ENCODE measurements around the gene EMC9.

Gene EMC9

GRCh38 chr14:24178399-24179178 lies 37.2 kb upstream of the EMC9 start:
- FAIRE-seq = no peak
- TF ChIP-seq POLR2A (IDR thresholded peaks at IDR 0.05; ENCODE audit: low read depth, low read length) (peak; percentile 15; the same call in 1 of the 2 replicates), SPI1 (IDR thresholded peaks at IDR 0.05; ENCODE audit: low read depth, low read length) (no peak)
- DNase-seq (ENCODE audit: insufficient read length, low spot score) = no peak

GRCh38 chr14:24177891-24178290 lies 36.5 kb upstream of the EMC9 start:
- TF ChIP-seq POU2F2 (IDR thresholded peaks at IDR 0.05; ENCODE audit: low read depth, low read length) (peak; percentile 16; the same call in 1 of the 2 replicates), POLR2AphosphoS5 (IDR thresholded peaks at IDR 0.05; ENCODE audit: low read depth, low read length) (no peak), POLR2A (IDR thresholded peaks at IDR 0.05; ENCODE audit: low read depth, low read length) (no peak), SPI1 (IDR thresholded peaks at IDR 0.05; ENCODE audit: low read depth, low read length) (no peak), PAX5 (IDR thresholded peaks at IDR 0.05; ENCODE audit: insufficient read depth, low read length, severe bottlenecking) (no peak), TAF1 (IDR thresholded peaks at IDR 0.05; ENCODE audit: low read depth, low read length) (no peak)
- FAIRE-seq (no peak), DNase-seq (ENCODE audit: insufficient read length, low spot score) (no peak)

- DNase-seq (ENCODE audit: insufficient read length, low spot score) = no peak
- TF ChIP-seq POLR2A (IDR thresholded peaks at IDR 0.05; ENCODE audit: low read depth, low read length) (peak; percentile 64; the same call in 1 of the 2 replicates), PAX5 (IDR thresholded peaks at IDR 0.05; ENCODE audit: insufficient read depth, low read length, severe bottlenecking) (no peak), TAF1 (IDR thresholded peaks at IDR 0.05; ENCODE audit: low read depth, low read length) (no peak), POLR2AphosphoS5 (IDR thresholded peaks at IDR 0.05; ENCODE audit: low read depth, low read length) (peak; percentile 62)
- no peak for FAIRE-seq
Measured at GRCh38 chr14:24177041-24177825, 35.8 kb upstream of the EMC9 start.

GRCh38 chr14:24176599-24176998 lies 35.2 kb upstream of the EMC9 start:
- TF ChIP-seq PAX5 (IDR thresholded peaks at IDR 0.05; ENCODE audit: insufficient read depth, low read length, severe bottlenecking) (no peak), POU2F2 (IDR thresholded peaks at IDR 0.05; ENCODE audit: low read depth, low read length) (no peak), TAF1 (IDR thresholded peaks at IDR 0.05; ENCODE audit: low read depth, low read length) (no peak), POLR2AphosphoS5 (IDR thresholded peaks at IDR 0.05; ENCODE audit: low read depth, low read length) (peak; percentile 44; the same call in 1 of the 2 replicates)
- DNase-seq (ENCODE audit: insufficient read length, low spot score) = no peak

GRCh38 chr14:24172871-24173281 lies 31.5 kb upstream of the EMC9 start:
- FAIRE-seq = peak; percentile 20
- no peak for DNase-seq (ENCODE audit: insufficient read length, low spot score)
- TF ChIP-seq POLR2A (IDR thresholded peaks at IDR 0.05; ENCODE audit: low read depth, low read length) = 0 out of 2 replicates have a peak, but pooled peaks have one; percentile 28
- no peak for TF ChIP-seq PAX5 (IDR thresholded peaks at IDR 0.05; ENCODE audit: insufficient read depth, low read length, severe bottlenecking)

More at GRCh38 chr14:24176599-24176998, 35.2 kb upstream of the EMC9 start:
- no peak for FAIRE-seq

- TF ChIP-seq POLR2A (IDR thresholded peaks at IDR 0.05; ENCODE audit: low read depth, low read length) (no peak), POU2F2 (IDR thresholded peaks at IDR 0.05; ENCODE audit: low read depth, low read length) (no peak), SPI1 (IDR thresholded peaks at IDR 0.05; ENCODE audit: low read depth, low read length) (no peak), POLR2AphosphoS5 (IDR thresholded peaks at IDR 0.05; ENCODE audit: low read depth, low read length) (no peak; the same call in 1 of the 2 replicates), PAX5 (IDR thresholded peaks at IDR 0.05; ENCODE audit: insufficient read depth, low read length, severe bottlenecking) (no peak), TAF1 (IDR thresholded peaks at IDR 0.05; ENCODE audit: low read depth, low read length) (no peak)
- FAIRE-seq (peak; percentile 57), DNase-seq (ENCODE audit: insufficient read length, low spot score) (no peak)
Measured at GRCh38 chr14:24172261-24172860, 31.0 kb upstream of the EMC9 start.

GRCh38 chr14:24171422-24172260 lies 30.2 kb upstream of the EMC9 start, which contains the start of gene REC8:
REC8 (plus strand) TSS chr14:24172080; CDS start chr14:24172553, 473 bp downstream.
- FAIRE-seq = peak; percentile 94
- peak; percentile 95 for DNase-seq (ENCODE audit: insufficient read length, low spot score)
- TF ChIP-seq PAX5 (IDR thresholded peaks at IDR 0.05; ENCODE audit: insufficient read depth, low read length, severe bottlenecking) = peak; percentile 47
- peak; percentile 77 for TF ChIP-seq POU2F2 (IDR thresholded peaks at IDR 0.05; ENCODE audit: low read depth, low read length)
- TF ChIP-seq POLR2A (IDR thresholded peaks at IDR 0.05; ENCODE audit: low read depth, low read length) = peak; percentile 85
- peak; percentile 92 for TF ChIP-seq POLR2AphosphoS5 (IDR thresholded peaks at IDR 0.05; ENCODE audit: low read depth, low read length)
- TF ChIP-seq SPI1 (IDR thresholded peaks at IDR 0.05; ENCODE audit: low read depth, low read length) = no peak
- TF ChIP-seq TAF1 (IDR thresholded peaks at IDR 0.05; ENCODE audit: low read depth, low read length) = peak; percentile 34; the same call in 1 of the 2 replicates

GRCh38 chr14:24167469-24168114 lies 26.2 kb upstream of the EMC9 start:
- peak; percentile 79; the same call in 1 of the 2 replicates for TF ChIP-seq POLR2AphosphoS5 (IDR thresholded peaks at IDR 0.05; ENCODE audit: low read depth, low read length)
- no peak for TF ChIP-seq PAX5 (IDR thresholded peaks at IDR 0.05; ENCODE audit: insufficient read depth, low read length, severe bottlenecking)
- FAIRE-seq (no peak), DNase-seq (ENCODE audit: insufficient read length, low spot score) (no peak)

Data from GM12891 (cell line).